OCI-LY7 (cell line): ENCODE results near the gene TNFSF18. TPM values are rescaled to one million over a fixed set of nuclear protein-coding genes. Genes with fewer than 3 reads are reported as not detected.

ENCODE experiments used
- BruUV-seq: library from RNA; stranded (reverse); fragments of 400-500 nt; replicated peaks from 2 replicates; lab custom pipeline; 2021; lab: Mats Ljungman, UMichigan
- CTCF ChIA-PET: fragments of 300-600 bp; sonication (Branson Sonifier 250); formaldehyde crosslinking; loops from one replicate; lab custom pipeline; 2022; ENCODE audit warnings: antibody characterized with exemption; ENCODE audit not compliant: unreplicated experiment; lab: Charles Lee
- POLR2A ChIA-PET: fragments of 300-600 bp; sonication (Branson Sonifier 250); formaldehyde crosslinking; loops from one replicate; lab custom pipeline; 2022; ENCODE audit warnings: antibody characterized with exemption; lab: Charles Lee
- DNase-seq: peaks from one replicate; pipeline ENCODE4 v3.0.0-alpha.2; 2015; ENCODE audit warnings: low spot score
- H2AFZ ChIP-seq: fragments of 200-600 bp; sonication (generic), shearing (Covaris generic); 2 replicates; pipeline ENCODE4 v1.6.1; 2014; ENCODE audit warnings: mild to moderate bottlenecking, antibody characterized with exemption, low read length, moderate library complexity
- H3K27ac ChIP-seq: fragments of 200-600 bp; sonication (generic); 2 replicates; pipeline ENCODE4 v1.5.1; 2014; ENCODE audit warnings: mixed run types, low read depth, mild to moderate bottlenecking, moderate library complexity, low read length, inconsistent platforms; ENCODE audit not compliant: poor library complexity, severe bottlenecking
- H3K36me3 ChIP-seq: fragments of 200-600 bp; sonication (generic); 2 replicates; pipeline ENCODE4 v1.6.1; 2014; ENCODE audit warnings: mild to moderate bottlenecking, antibody characterized with exemption, low read length, moderate library complexity, mixed read lengths; ENCODE audit not compliant: insufficient read depth
- H3K4me1 ChIP-seq: fragments of 200-600 bp; sonication (generic); 2 replicates; pipeline ENCODE4 v1.5.1; 2014; ENCODE audit warnings: mild to moderate bottlenecking, low read length; ENCODE audit not compliant: insufficient read depth, poor library complexity, severe bottlenecking
- H3K4me2 ChIP-seq: fragments of 200-600 bp; sonication (generic); 2 replicates; pipeline ENCODE4 v1.6.1; 2014; ENCODE audit warnings: mild to moderate bottlenecking, low read length
- H3K4me3 ChIP-seq: fragments of 200-600 bp; sonication (generic); 2 replicates; pipeline ENCODE4 v1.5.1; 2014; ENCODE audit warnings: mild to moderate bottlenecking, low read depth, low read length; ENCODE audit not compliant: poor library complexity, severe bottlenecking
- H3K79me2 ChIP-seq: fragments of 200-600 bp; sonication (generic); 2 replicates; pipeline ENCODE4 v1.6.1; 2016; ENCODE audit warnings: low read depth, mild to moderate bottlenecking, low read length, moderate library complexity, mixed read lengths; ENCODE audit not compliant: insufficient read depth
- H3K9me2 ChIP-seq: fragments of 200-600 bp; sonication (generic); 2 replicates; pipeline ENCODE4 v1.6.1; 2016; ENCODE audit warnings: mild to moderate bottlenecking, low read length, mixed read lengths; ENCODE audit not compliant: insufficient read depth
- H3K9me3 ChIP-seq: fragments of 200-600 bp; sonication (generic); 2 replicates; pipeline ENCODE4 v1.6.1; 2014; ENCODE audit warnings: mild to moderate bottlenecking, mixed run types, low read length, mixed read lengths
- H4K20me1 ChIP-seq: fragments of 200-600 bp; sonication (generic); 2 replicates; pipeline ENCODE4 v1.6.1; 2014; ENCODE audit warnings: mild to moderate bottlenecking, antibody characterized with exemption, low read length, moderate library complexity, mixed read lengths; ENCODE audit not compliant: insufficient read depth
- EZH2phosphoT487 ChIP-seq: fragments of 200-600 bp; sonication (generic); IDR thresholded peaks from 2 replicates; pipeline ENCODE4 v1.6.1; 2018; ENCODE audit warnings: low read depth, borderline replicate concordance, mild to moderate bottlenecking, mixed run types, antibody characterized with exemption, low read length, moderate library complexity, mixed read lengths
- intact Hi-C: fragments of 100-400 bp; cut with micrococcal nuclease; formaldehyde crosslinking; loops from one replicate; pipeline ENCODE4 v1.10.0; 2022; ENCODE audit not compliant: unreplicated experiment
- total RNA-seq, 2 experiments: library from RNA; depleted of rRNA in 1 of 2; stranded (reverse); fragments of >200 nt in 1 of 2; shearing (Covaris generic) in 1 of 2; gene quantifications; 2 replicates each; pipeline ENCODE4 v1.2.3, GENCODE V29; 2014 to 2022
- TF ChIP-seq, protein P1 (sequence below): fragments of 200-600 bp; sonication (generic); conservative IDR thresholded peaks from 2 replicates; pipeline ENCODE4 v1.5.1; 2014; ENCODE audit warnings: mild to moderate bottlenecking, antibody characterized with exemption, low read length, moderate library complexity, mixed read lengths

TNFSF18 gene
- total RNA-seq, 2 experiments from 2014 or later = not detected

DNA sequence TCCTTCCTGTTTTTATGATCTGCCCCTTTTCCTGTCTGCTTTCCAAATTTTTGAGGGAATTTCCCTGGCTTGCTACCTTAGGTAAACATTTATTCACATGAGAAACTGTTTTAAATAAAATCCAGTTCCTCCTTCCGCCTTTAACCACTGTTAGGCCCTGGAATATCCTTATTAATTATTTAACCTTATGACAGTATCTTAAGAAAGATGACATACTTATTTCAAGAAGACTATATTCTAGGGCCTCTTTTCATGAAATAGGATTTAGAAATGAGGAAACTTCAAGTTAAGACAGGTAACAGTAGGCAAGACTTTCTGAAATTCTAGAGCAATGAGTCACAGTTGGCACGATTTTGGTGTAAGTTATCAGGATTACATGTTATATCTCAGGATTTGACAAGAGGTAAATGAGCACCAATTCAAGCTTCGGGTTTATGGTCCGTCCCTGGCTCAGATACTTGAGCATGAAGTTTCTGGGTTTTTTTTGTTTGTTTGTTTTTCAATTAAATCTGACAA is 2.0 kb upstream of the TNFSF18 start:
- BruUV-seq = no TSS peak
- Histone ChIP-seq H3K9me2 (no peaks in the 10 kb centered on the region), H3K9me3 (no peaks in the 10 kb centered on the region), H2AFZ (no peak overlapping the region), H3K36me3 (no peaks in the 10 kb centered on the region), H4K20me1 (no peaks in the 10 kb centered on the region), H3K4me2 (no peak overlapping the region), H3K27ac (no peak overlapping the region), H3K79me2 (no peaks in the 10 kb centered on the region), H3K4me1 (no peaks in the 10 kb centered on the region), H3K4me3 (no peak overlapping the region)
- ChIA-PET POLR2A (no interaction called here), CTCF (no interaction called here)
- TF ChIP-seq EZH2phosphoT487 = no peak
- TF ChIP-seq, protein P1, sequence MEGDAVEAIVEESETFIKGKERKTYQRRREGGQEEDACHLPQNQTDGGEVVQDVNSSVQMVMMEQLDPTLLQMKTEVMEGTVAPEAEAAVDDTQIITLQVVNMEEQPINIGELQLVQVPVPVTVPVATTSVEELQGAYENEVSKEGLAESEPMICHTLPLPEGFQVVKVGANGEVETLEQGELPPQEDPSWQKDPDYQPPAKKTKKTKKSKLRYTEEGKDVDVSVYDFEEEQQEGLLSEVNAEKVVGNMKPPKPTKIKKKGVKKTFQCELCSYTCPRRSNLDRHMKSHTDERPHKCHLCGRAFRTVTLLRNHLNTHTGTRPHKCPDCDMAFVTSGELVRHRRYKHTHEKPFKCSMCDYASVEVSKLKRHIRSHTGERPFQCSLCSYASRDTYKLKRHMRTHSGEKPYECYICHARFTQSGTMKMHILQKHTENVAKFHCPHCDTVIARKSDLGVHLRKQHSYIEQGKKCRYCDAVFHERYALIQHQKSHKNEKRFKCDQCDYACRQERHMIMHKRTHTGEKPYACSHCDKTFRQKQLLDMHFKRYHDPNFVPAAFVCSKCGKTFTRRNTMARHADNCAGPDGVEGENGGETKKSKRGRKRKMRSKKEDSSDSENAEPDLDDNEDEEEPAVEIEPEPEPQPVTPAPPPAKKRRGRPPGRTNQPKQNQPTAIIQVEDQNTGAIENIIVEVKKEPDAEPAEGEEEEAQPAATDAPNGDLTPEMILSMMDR = no peak
- no peak for DNase-seq
- intact Hi-C loops = no loop called here

DNA sequence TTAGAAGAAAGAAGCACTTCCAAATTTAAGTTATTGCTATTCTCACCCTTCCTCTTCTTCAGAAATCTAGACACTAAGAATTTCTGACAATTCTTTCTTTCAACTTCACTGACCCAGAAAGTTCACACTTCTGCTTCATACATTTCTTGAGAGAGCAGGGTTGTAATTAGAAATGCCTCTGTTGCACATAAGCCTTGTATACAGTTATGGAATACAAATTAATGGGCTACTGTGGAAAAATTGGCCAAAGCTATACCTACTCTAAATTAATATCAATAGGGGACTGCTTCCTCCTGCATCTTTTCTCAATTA is 1.5 kb downstream of the TNFSF18 start:
- H3K9me2 ChIP-seq = no peaks in the 10 kb centered on the region
- BruUV-seq = no TSS peak
- H3K36me3 ChIP-seq = no peaks in the 10 kb centered on the region
- ChIA-PET POLR2A (interaction anchor here (1.9 kb wide), 1 partner anchor 9 kb away, joined by 4 read pairs; no protein-coding TSS in a partner anchor), CTCF (no interaction called here)
- no peak overlapping the region for H3K4me2 ChIP-seq
- no peak overlapping the region for H2AFZ ChIP-seq
- no peak for DNase-seq
- H3K79me2 ChIP-seq = no peaks in the 10 kb centered on the region
- no peaks in the 10 kb centered on the region for H3K4me1 ChIP-seq
- H4K20me1 ChIP-seq = no peaks in the 10 kb centered on the region
- no peak overlapping the region for H3K4me3 ChIP-seq
- TF ChIP-seq, protein P1 = no peak
- TF ChIP-seq EZH2phosphoT487 = no peak
- H3K27ac ChIP-seq = no peak overlapping the region
- H3K9me3 ChIP-seq = no peaks in the 10 kb centered on the region
- intact Hi-C loops = no loop called here

DNA sequence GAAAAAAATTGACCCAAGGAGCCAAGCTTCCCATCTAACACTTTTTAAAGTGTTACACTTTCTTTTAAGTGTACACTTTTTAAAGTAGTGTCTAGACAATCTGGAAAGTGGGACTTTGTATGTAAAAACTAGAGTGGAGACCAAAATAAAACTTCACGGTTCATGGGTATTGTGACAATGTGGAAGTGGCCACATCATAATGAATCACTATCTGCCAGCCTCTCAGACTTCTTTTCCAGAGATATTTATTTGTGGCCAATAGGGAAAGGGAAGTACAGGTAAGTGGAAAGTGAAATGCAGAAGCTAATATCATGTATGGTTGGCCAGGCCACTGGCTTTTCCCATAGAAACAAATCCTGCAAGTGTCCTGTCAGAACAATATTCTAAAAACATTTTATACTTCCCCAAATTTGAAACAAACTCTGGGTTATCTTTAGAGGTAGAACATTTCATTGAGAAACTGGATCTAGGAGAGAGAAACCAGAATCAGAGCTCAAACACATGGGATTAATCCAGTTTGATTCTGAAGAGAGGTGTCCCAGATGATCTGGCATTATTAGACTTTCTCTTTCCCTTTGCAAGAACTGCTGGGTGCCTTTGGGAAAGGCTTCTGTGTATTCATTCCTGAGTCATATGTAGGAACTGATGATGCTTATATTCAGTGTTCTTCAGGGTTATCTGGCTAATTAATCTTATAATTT is 2.0 kb downstream of the TNFSF18 start:
- Histone ChIP-seq H3K4me1 (no peaks in the 10 kb centered on the region), H3K79me2 (no peaks in the 10 kb centered on the region), H3K4me2 (no peak overlapping the region), H3K36me3 (no peaks in the 10 kb centered on the region), H2AFZ (no peak overlapping the region), H4K20me1 (no peaks in the 10 kb centered on the region), H3K4me3 (no peak overlapping the region), H3K27ac (no peak overlapping the region), H3K9me3 (no peaks in the 10 kb centered on the region), H3K9me2 (no peaks in the 10 kb centered on the region)
- no TSS peak for BruUV-seq
- TF ChIP-seq, protein P1 = no peak
- TF ChIP-seq EZH2phosphoT487 = no peak
- intact Hi-C loops = no loop called here
- ChIA-PET POLR2A (interaction anchor here (0.6 to 1.9 kb wide), 2 partner anchors 9 to 273 kb away, joined by 3 to 4 read pairs; no protein-coding TSS in a partner anchor), CTCF (no interaction called here)
- no peak for DNase-seq
